Endothelial cell of umbilical vein (primary cell): ENCODE measurements around the gene NOP16. TPM values are rescaled to one million over a fixed set of nuclear protein-coding genes. Genes with fewer than 3 reads are reported as not detected.

Experiments
- BruUV-seq: library from RNA; stranded (reverse); fragments of 400-500 nt; replicated peaks from 2 replicates; lab custom pipeline; 2021; lab: Mats Ljungman, UMichigan
- CTCF ChIA-PET: fragments of 300-600, 350-600 bp; sonication (Branson Sonifier 250); formaldehyde crosslinking; loops from one replicate; lab custom pipeline; 2021; ENCODE audit warnings: antibody characterized with exemption, inconsistent platforms; lab: Charles Lee
- POLR2A ChIA-PET: fragments of 300-600, 350-600 bp; sonication (Branson Sonifier 250); formaldehyde crosslinking; loops from one replicate; lab custom pipeline; 2021; ENCODE audit warnings: antibody characterized with exemption, inconsistent platforms; lab: Charles Lee
- DNase-seq: peaks from one replicate; pipeline ENCODE4 v3.0.0-alpha.2; 2011; ENCODE audit warnings: low read depth, low spot score
- FAIRE-seq: peaks from 2 replicates; lab custom pipeline; 2011; peaks lifted over from hg19 to GRCh38; lab: Jason Lieb, UNC
- H2AFZ ChIP-seq: 2 replicates; pipeline ENCODE4 v1.6.0; 2012; ENCODE audit warnings: low read depth, low read length, control low read depth, inconsistent platforms
- H3K27ac ChIP-seq: 2 replicates; pipeline ENCODE4 v1.5.1; 2011; ENCODE audit warnings: low read depth, mild to moderate bottlenecking, control low read depth, low read length, moderate library complexity; ENCODE audit not compliant: insufficient read depth
- H3K27me3 ChIP-seq, 2 experiments: 2 replicates each; pipeline versions ENCODE4 v1.6.0 to v1.6.1; 2011; ENCODE audit warnings: low read length in 2 of 2, mixed read lengths in 1 of 2; ENCODE audit not compliant: control insufficient read depth in 2 of 2, insufficient read depth in 2 of 2
- H3K36me3 ChIP-seq, 2 experiments: 2 replicates in 1 of 2; 3 replicates in 1 of 2; pipeline ENCODE4 v1.5.1; 2011; ENCODE audit warnings: low read length in 2 of 2, mild to moderate bottlenecking in 1 of 2, moderate library complexity in 1 of 2; ENCODE audit not compliant: control insufficient read depth in 2 of 2, insufficient read depth in 2 of 2; ENCODE audit errors: extremely low read depth in 1 of 2
- H3K4me1 ChIP-seq: 3 replicates; pipeline ENCODE4 v1.5.1; 2011; ENCODE audit warnings: mild to moderate bottlenecking, low read length; ENCODE audit not compliant: control insufficient read depth, insufficient read depth; ENCODE audit errors: extremely low read depth
- H3K4me2 ChIP-seq: 2 replicates; pipeline ENCODE4 v1.6.1; 2011; ENCODE audit warnings: low read length, control low read depth, mixed read lengths; ENCODE audit not compliant: insufficient read depth
- H3K4me3 ChIP-seq, 3 experiments: fragments of 200-600 bp in 1 of 3; sonication (generic), shearing (Covaris generic) in 1 of 3; replicated peaks in 1 of 3; 2 replicates each; pipeline ENCODE4 v1.5.1; 2011 to 2016; ENCODE audit warnings: control low read depth in 3 of 3, low read length in 3 of 3, mild to moderate bottlenecking in 2 of 3, inconsistent platforms in 1 of 3, low read depth in 1 of 3, moderate library complexity in 1 of 3; ENCODE audit not compliant: insufficient read depth in 1 of 3
- H3K79me2 ChIP-seq: 2 replicates; pipeline ENCODE4 v1.6.0; 2012; ENCODE audit warnings: low read length, inconsistent platforms; ENCODE audit not compliant: control insufficient read depth, insufficient read depth
- H3K9ac ChIP-seq: replicated peaks from 2 replicates; pipeline ENCODE3; 2011; ENCODE audit warnings: low read length, control low read depth; ENCODE audit not compliant: insufficient read depth; ENCODE audit errors: extremely low read depth
- H3K9me1 ChIP-seq: replicated peaks from 3 replicates; pipeline ENCODE4 v1.6.0; 2011; ENCODE audit warnings: mild to moderate bottlenecking, low read length; ENCODE audit not compliant: control insufficient read depth, insufficient read depth; ENCODE audit errors: extremely low read depth
- H3K9me3 ChIP-seq: replicated peaks from 2 replicates; pipeline ENCODE4 v1.5.1; 2012; ENCODE audit warnings: low read length, inconsistent platforms; ENCODE audit not compliant: control insufficient read depth, insufficient read depth
- H4K20me1 ChIP-seq: replicated peaks from 2 replicates; pipeline ENCODE3; 2011; ENCODE audit warnings: mild to moderate bottlenecking, low read length; ENCODE audit not compliant: control insufficient read depth, insufficient read depth; ENCODE audit errors: extremely low read depth
- EZH2 ChIP-seq: IDR thresholded peaks from 2 replicates; pipeline ENCODE4 v1.6.1; 2012; ENCODE audit warnings: borderline replicate concordance, low read depth, mild to moderate bottlenecking, moderate library complexity, low read length, inconsistent platforms; ENCODE audit not compliant: severe bottlenecking
- FOS ChIP-seq: IDR thresholded peaks from 2 replicates; pipeline ENCODE4 v1.6.1; 2011; ENCODE audit warnings: mild to moderate bottlenecking, low read length, moderate library complexity, borderline replicate concordance; ENCODE audit not compliant: insufficient read depth
- GATA2 ChIP-seq: IDR thresholded peaks from 2 replicates; pipeline ENCODE4 v1.7.0; 2011; ENCODE audit warnings: low read depth, mild to moderate bottlenecking, moderate library complexity, mixed read lengths, low read length; ENCODE audit not compliant: insufficient read length, insufficient read depth
- JUN ChIP-seq: IDR thresholded peaks from 2 replicates; pipeline ENCODE4 v1.6.1; 2011; ENCODE audit warnings: borderline replicate concordance, low read depth; ENCODE audit not compliant: insufficient read length, insufficient read depth
- MYC ChIP-seq: IDR thresholded peaks from one replicate; pipeline ENCODE4 v1.6.1; 2011; ENCODE audit warnings: mild to moderate bottlenecking, low read depth, low read length
- POLR2A ChIP-seq: IDR thresholded peaks from 2 replicates; pipeline ENCODE4 v1.6.1; 2012; ENCODE audit warnings: low read depth, mild to moderate bottlenecking, control low read depth, low read length
- POLR2AphosphoS5 ChIP-seq: IDR thresholded peaks from 2 replicates; pipeline ENCODE4 v1.6.1; 2012; ENCODE audit warnings: low read depth, mild to moderate bottlenecking, control low read depth, low read length, moderate library complexity; ENCODE audit not compliant: insufficient read depth
- dilution Hi-C: fragments of 300-500 bp; cut with MboI; formaldehyde crosslinking; loops from one replicate; pipeline ENCODE4 v1.15.0; 2019; ENCODE audit warnings: low sequenced_read_pairs; ENCODE audit not compliant: extremely low pct_ligation_motif_present
- intact Hi-C: fragments of 100-400 bp; cut with micrococcal nuclease; formaldehyde crosslinking; loops from one replicate; pipeline ENCODE4 v1.10.0; 2022
- polyA plus RNA-seq, 4 experiments: library from polyadenylated mRNA; depleted of rRNA in 3 of 4; stranded (reverse) in 3 of 4; unstranded in 1 of 4; fragments of >200 nt; gene quantifications; 2 replicates each; pipeline versions ENCODE4 v1.2.1 to v1.2.3, GENCODE V29; 2011 to 2012; ENCODE audit warnings: missing spikeins in 1 of 4
- total RNA-seq: library from RNA; stranded (reverse); gene quantifications from 2 replicates; pipeline ENCODE4 v1.2.3, GENCODE V29; 2021
- TF ChIP-seq, protein P1 (sequence below), 2 donors: IDR thresholded peaks; 1 replicate in 1 of 2; 2 replicates in 1 of 2; pipeline ENCODE4 v1.5.1; 2011; ENCODE audit warnings: low read length in 2 of 2, mild to moderate bottlenecking in 2 of 2, moderate library complexity in 2 of 2, control low read depth in 1 of 2, inconsistent platforms in 1 of 2, low read depth in 1 of 2; ENCODE audit not compliant: insufficient read depth in 1 of 2; ENCODE audit errors: extremely low read depth in 1 of 2
- TF ChIP-seq, protein P2 (sequence below): IDR thresholded peaks from 2 replicates; pipeline ENCODE4 v1.6.1; 2011; ENCODE audit not compliant: insufficient read depth, insufficient read length

Gene NOP16
- total and polyA plus RNA-seq, 2 donors (not counting 3 experiments of a cell fraction or from before 2014, with no cell fraction given): 41.1 to 47.4 TPM

DNA sequence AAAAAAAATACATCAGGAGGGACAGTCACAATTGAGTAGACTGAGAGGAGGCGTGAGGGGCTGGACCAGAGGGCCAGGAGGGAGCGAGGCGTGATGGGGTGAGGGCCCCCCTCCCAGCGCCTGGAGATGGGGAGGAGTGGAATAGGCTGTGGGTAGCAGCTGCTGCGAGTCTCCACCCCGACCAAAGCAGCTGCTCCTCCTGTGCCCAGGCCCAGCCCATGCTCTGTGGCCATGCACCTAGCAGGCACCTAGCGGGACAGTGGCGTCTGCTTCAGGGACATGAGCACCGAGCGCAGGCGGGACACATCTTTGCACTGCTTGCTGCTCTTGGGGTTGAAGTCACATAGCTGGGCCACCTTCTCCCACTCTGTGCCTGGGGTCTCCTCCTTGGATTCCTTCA is 4.1 kb upstream of the NOP16 start:
- no peak overlapping the region for H3K4me3 ChIP-seq
- H3K9ac ChIP-seq: no peak overlapping the region
- no peak overlapping the region for H2AFZ ChIP-seq
- peaks cover 8% of the 10 kb centered on the region for H3K79me2 ChIP-seq
- POLR2A ChIA-PET: no interaction called here
- CTCF ChIA-PET: no interaction called here
- no peaks in the 10 kb centered on the region for H3K9me1 ChIP-seq
- H3K9me3 ChIP-seq: no peaks in the 10 kb centered on the region
- H3K27ac ChIP-seq: no peak overlapping the region
- peaks cover 2 to 24% of the 10 kb centered on the region in 2 experiments for H3K36me3 ChIP-seq
- dilution Hi-C loops: no loop called here
- H3K4me2 ChIP-seq: no peak overlapping the region
- DNase-seq: no peak
- intact Hi-C loops: no loop called here
- H3K27me3 ChIP-seq: no peaks in the 10 kb centered on the region
- no TSS peak for BruUV-seq
- no peaks in the 10 kb centered on the region for H4K20me1 ChIP-seq
- FAIRE-seq: no peak
- TF ChIP-seq, protein P1, sequence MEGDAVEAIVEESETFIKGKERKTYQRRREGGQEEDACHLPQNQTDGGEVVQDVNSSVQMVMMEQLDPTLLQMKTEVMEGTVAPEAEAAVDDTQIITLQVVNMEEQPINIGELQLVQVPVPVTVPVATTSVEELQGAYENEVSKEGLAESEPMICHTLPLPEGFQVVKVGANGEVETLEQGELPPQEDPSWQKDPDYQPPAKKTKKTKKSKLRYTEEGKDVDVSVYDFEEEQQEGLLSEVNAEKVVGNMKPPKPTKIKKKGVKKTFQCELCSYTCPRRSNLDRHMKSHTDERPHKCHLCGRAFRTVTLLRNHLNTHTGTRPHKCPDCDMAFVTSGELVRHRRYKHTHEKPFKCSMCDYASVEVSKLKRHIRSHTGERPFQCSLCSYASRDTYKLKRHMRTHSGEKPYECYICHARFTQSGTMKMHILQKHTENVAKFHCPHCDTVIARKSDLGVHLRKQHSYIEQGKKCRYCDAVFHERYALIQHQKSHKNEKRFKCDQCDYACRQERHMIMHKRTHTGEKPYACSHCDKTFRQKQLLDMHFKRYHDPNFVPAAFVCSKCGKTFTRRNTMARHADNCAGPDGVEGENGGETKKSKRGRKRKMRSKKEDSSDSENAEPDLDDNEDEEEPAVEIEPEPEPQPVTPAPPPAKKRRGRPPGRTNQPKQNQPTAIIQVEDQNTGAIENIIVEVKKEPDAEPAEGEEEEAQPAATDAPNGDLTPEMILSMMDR (IDR thresholded peaks at IDR 0.05; ENCODE audit: extremely low read depth in 1 of 2, insufficient read depth in 1 of 2, low read depth in 1 of 2, low read length in 2 of 2): no peak
- TF ChIP-seq GATA2 (no peak), POLR2A (no peak), MYC (no peak), EZH2 (no peak)
- TF ChIP-seq, protein P2, sequence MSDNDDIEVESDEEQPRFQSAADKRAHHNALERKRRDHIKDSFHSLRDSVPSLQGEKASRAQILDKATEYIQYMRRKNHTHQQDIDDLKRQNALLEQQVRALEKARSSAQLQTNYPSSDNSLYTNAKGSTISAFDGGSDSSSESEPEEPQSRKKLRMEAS: no peak
- peaks cover 5% of the 10 kb centered on the region for H3K4me1 ChIP-seq

DNA sequence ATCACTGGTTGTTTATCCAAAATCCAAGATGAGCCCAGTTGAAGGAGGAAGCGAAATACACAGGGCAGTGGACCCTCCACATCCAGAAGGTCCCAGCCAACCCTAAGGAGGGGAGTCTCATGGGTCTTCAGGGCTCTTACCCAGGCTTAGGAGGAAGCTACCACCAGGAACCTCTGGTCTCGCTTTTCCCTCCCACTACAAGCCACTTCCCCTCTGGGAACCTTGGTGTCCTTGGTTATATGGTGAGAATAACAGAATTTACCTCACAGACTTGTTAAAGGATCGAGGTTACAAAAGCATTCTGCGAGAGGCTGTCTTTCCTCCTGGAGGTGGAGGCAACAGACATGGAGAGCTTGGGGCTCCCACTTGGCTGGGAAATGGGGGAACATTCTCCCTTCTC is 3.6 kb upstream of the NOP16 start:
- no peak overlapping the region for H3K27ac ChIP-seq
- dilution Hi-C loops: no loop called here
- no TSS peak for BruUV-seq
- TF ChIP-seq EZH2 (no peak), POLR2AphosphoS5 (no peak), MYC (no peak), JUN (no peak), POLR2A (no peak), GATA2 (no peak), FOS (no peak)
- TF ChIP-seq, protein P2: no peak
- TF ChIP-seq, protein P1 (IDR thresholded peaks at IDR 0.05; ENCODE audit: extremely low read depth in 1 of 2, insufficient read depth in 1 of 2, low read depth in 1 of 2, low read length in 2 of 2): no peak
- peaks cover 10% of the 10 kb centered on the region for H3K4me1 ChIP-seq
- no peak overlapping the region for H2AFZ ChIP-seq
- DNase-seq (no peak), FAIRE-seq (no peak)
- no peak overlapping the region for H3K9ac ChIP-seq
- no peaks in the 10 kb centered on the region for H3K9me3 ChIP-seq
- no peaks in the 10 kb centered on the region for H3K9me1 ChIP-seq
- H3K27me3 ChIP-seq: no peaks in the 10 kb centered on the region
- CTCF ChIA-PET: no interaction called here
- H4K20me1 ChIP-seq: no peaks in the 10 kb centered on the region
- no peak overlapping the region for H3K4me2 ChIP-seq
- H3K79me2 ChIP-seq: peaks cover 13% of the 10 kb centered on the region
- no peak overlapping the region for H3K4me3 ChIP-seq
- POLR2A ChIA-PET: no interaction called here
- peaks cover 2 to 21% of the 10 kb centered on the region in 2 experiments for H3K36me3 ChIP-seq
- intact Hi-C loops: no loop called here
